Activated CD8-positive, alpha-beta T cell treated with anti-CD3 and anti-CD28 coated beads, Interleukin-2, amount 10 ng/mL, durations not matched to agents 7 days and 5 days (primary cell): Measurements from ENCODE around the gene GNG12. TPM values are rescaled to one million over a fixed set of nuclear protein-coding genes. Genes with fewer than 3 reads are reported as not detected.

Experiments
- ATAC-seq: fragments of 150-1000 bp; cut with Tn5 transposase; one replicate; pipeline ENCODE4 v1.10.0; 2021; ENCODE audit warnings: moderate library complexity
- CTCF ChIA-PET: fragments of 350-600 bp; sonication (Branson Sonifier 250); formaldehyde crosslinking; loops from one replicate; lab custom pipeline; 2021; ENCODE audit warnings: antibody characterized with exemption; lab: Charles Lee
- POLR2A ChIA-PET: fragments of 350-600 bp; sonication (Branson Sonifier 250); formaldehyde crosslinking; loops from one replicate; lab custom pipeline; 2021; ENCODE audit warnings: antibody characterized with exemption; lab: Charles Lee
- DNase-seq: peaks from one replicate; pipeline ENCODE4 v3.0.0-alpha.2; 2020
- H3K27ac Mint-ChIP-seq: one replicate; pipeline ENCODE4 v1.8.0; 2021; ENCODE audit warnings: mild to moderate bottlenecking, mixed read lengths
- H3K27me3 Mint-ChIP-seq: one replicate; pipeline ENCODE4 v1.8.0; 2021; ENCODE audit warnings: low read depth, mixed read lengths
- H3K36me3 Mint-ChIP-seq: one replicate; pipeline ENCODE4 v1.8.0; 2021; ENCODE audit warnings: low read depth, mixed read lengths
- H3K4me1 Mint-ChIP-seq: one replicate; pipeline ENCODE4 v1.8.0; 2021; ENCODE audit warnings: low read depth, mixed read lengths
- H3K4me3 Mint-ChIP-seq: one replicate; pipeline ENCODE4 v1.8.0; 2021; ENCODE audit warnings: mild to moderate bottlenecking, mixed read lengths
- H3K9me3 Mint-ChIP-seq: one replicate; pipeline ENCODE4 v1.8.0; 2022; ENCODE audit warnings: mixed read lengths; ENCODE audit not compliant: insufficient read depth
- total RNA-seq, 2 experiments: library from RNA; stranded (reverse); gene quantifications; one replicate each; pipeline ENCODE4 v1.2.3, GENCODE V29; 2021

The GNG12 gene
- total RNA-seq, 2 experiments from 2014 or later, result not detected

- no peak overlapping the region for H3K4me3 Mint-ChIP-seq
- ChIA-PET POLR2A (interaction anchor here (0.7 to 0.9 kb wide), 3 partner anchors 74 to 193 kb away, joined by 3 to 4 read pairs (median 3); partner anchors contain the start of gene GADD45A), CTCF (interaction anchor here (0.9 to 8.0 kb wide), 42 partner anchors 9 to 545 kb away, joined by 3 to 177 read pairs (median 7); partner anchors contain the start of gene GADD45A)
- no peak overlapping the region for H3K27ac Mint-ChIP-seq
- no peaks in the 10 kb centered on the region for H3K9me3 Mint-ChIP-seq
- ATAC-seq (no peak), DNase-seq (no peak)
- H3K36me3 Mint-ChIP-seq, result no peaks in the 10 kb centered on the region
- H3K27me3 Mint-ChIP-seq, result peaks cover 17% of the 10 kb centered on the region
- peaks cover 1% of the 10 kb centered on the region for H3K4me1 Mint-ChIP-seq
Observed at GRCh38 chr1:67759692-67760029, 73.6 kb downstream of the GNG12 start.

GRCh38 chr1:67759066-67759465 is 74.2 kb downstream of the GNG12 start:
- ATAC-seq (no peak), DNase-seq (no peak)
- Mint-ChIP-seq H3K27ac (no peak overlapping the region), H3K36me3 (no peaks in the 10 kb centered on the region), H3K4me1 (peaks cover 7% of the 10 kb centered on the region), H3K9me3 (no peaks in the 10 kb centered on the region), H3K27me3 (peaks cover 13% of the 10 kb centered on the region), H3K4me3 (no peak overlapping the region)
- POLR2A ChIA-PET, result interaction anchor here (0.6 kb wide), 1 partner anchor 197 kb away, joined by 3 read pairs; no protein-coding TSS in a partner anchor
- CTCF ChIA-PET, result interaction anchor here (1.0 to 8.0 kb wide), 20 partner anchors 10 to 256 kb away, joined by 3 to 177 read pairs (median 12); partner anchors contain the start of gene GADD45A

- ATAC-seq, result no peak
- H3K27ac Mint-ChIP-seq, result no peak overlapping the region
- POLR2A ChIA-PET, result no interaction called here
- CTCF ChIA-PET, result interaction anchor here (8.0 kb wide), 1 partner anchor 195 kb away, joined by 177 read pairs; no protein-coding TSS in a partner anchor
- H3K9me3 Mint-ChIP-seq, result no peaks in the 10 kb centered on the region
- H3K4me1 Mint-ChIP-seq, result peaks cover 11% of the 10 kb centered on the region
- no peak overlapping the region for H3K4me3 Mint-ChIP-seq
- no peaks in the 10 kb centered on the region for H3K36me3 Mint-ChIP-seq
- DNase-seq, result no peak
- peaks cover 2% of the 10 kb centered on the region for H3K27me3 Mint-ChIP-seq
Observed at GRCh38 chr1:67755619-67756018, 77.6 kb downstream of the GNG12 start.

- Mint-ChIP-seq H3K36me3 (no peaks in the 10 kb centered on the region), H3K4me1 (peaks cover 11% of the 10 kb centered on the region), H3K27me3 (peaks cover 2% of the 10 kb centered on the region), H3K4me3 (no peak overlapping the region), H3K9me3 (no peaks in the 10 kb centered on the region), H3K27ac (no peak overlapping the region)
- ATAC-seq, result no peak
- CTCF ChIA-PET, result interaction anchor here (8.0 kb wide), 1 partner anchor 194 kb away, joined by 177 read pairs; no protein-coding TSS in a partner anchor
- POLR2A ChIA-PET, result no interaction called here
- no peak for DNase-seq
Observed at GRCh38 chr1:67755160-67755559, 78.1 kb downstream of the GNG12 start.

GRCh38 chr1:67754526-67754920 is 78.7 kb downstream of the GNG12 start:
- ChIA-PET CTCF (interaction anchor here (0.8 to 8.0 kb wide), 4 partner anchors 11 to 222 kb away, joined by 3 to 177 read pairs (median 6); no protein-coding TSS in a partner anchor), POLR2A (interaction anchor here (0.6 kb wide), 1 partner anchor 366 kb away, joined by 3 read pairs; no protein-coding TSS in a partner anchor)
- H3K27me3 Mint-ChIP-seq, result peaks cover 6% of the 10 kb centered on the region
- H3K36me3 Mint-ChIP-seq, result no peaks in the 10 kb centered on the region
- ATAC-seq (no peak), DNase-seq (no peak)
- peaks cover 15% of the 10 kb centered on the region for H3K4me1 Mint-ChIP-seq
- no peak overlapping the region for H3K27ac Mint-ChIP-seq
- no peaks in the 10 kb centered on the region for H3K9me3 Mint-ChIP-seq
- no peak overlapping the region for H3K4me3 Mint-ChIP-seq

GRCh38 chr1:67753776-67754525 is 79.3 kb downstream of the GNG12 start:
- H3K4me3 Mint-ChIP-seq, result no peak overlapping the region
- no peak overlapping the region for H3K27ac Mint-ChIP-seq
- peak; percentile 30 for ATAC-seq
- peaks cover 16% of the 10 kb centered on the region for H3K4me1 Mint-ChIP-seq
- H3K36me3 Mint-ChIP-seq, result no peaks in the 10 kb centered on the region
- no peaks in the 10 kb centered on the region for H3K9me3 Mint-ChIP-seq
- no peak for DNase-seq
- ChIA-PET CTCF (interaction anchor here (0.8 to 1.5 kb wide), 4 partner anchors 11 to 221 kb away, joined by 3 to 6 read pairs (median 4); no protein-coding TSS in a partner anchor), POLR2A (interaction anchor here (0.6 kb wide), 1 partner anchor 366 kb away, joined by 3 read pairs; no protein-coding TSS in a partner anchor)
- H3K27me3 Mint-ChIP-seq, result peaks cover 6% of the 10 kb centered on the region

- Mint-ChIP-seq H3K27me3 (peaks cover 11% of the 10 kb centered on the region), H3K27ac (no peak overlapping the region), H3K9me3 (no peaks in the 10 kb centered on the region), H3K4me1 (peaks cover 25% of the 10 kb centered on the region), H3K4me3 (no peak overlapping the region), H3K36me3 (no peaks in the 10 kb centered on the region)
- POLR2A ChIA-PET, result no interaction called here
- CTCF ChIA-PET, result interaction anchor here (0.7 to 2.4 kb wide), 4 partner anchors 9 to 217 kb away, joined by 3 to 10 read pairs (median 6); no protein-coding TSS in a partner anchor
- DNase-seq, result no peak
- ATAC-seq, result no peak
Observed at GRCh38 chr1:67752306-67752705, 81.0 kb downstream of the GNG12 start.

- H3K4me1 Mint-ChIP-seq, result peaks cover 33% of the 10 kb centered on the region
- ATAC-seq (no peak), DNase-seq (no peak)
- no peak overlapping the region for H3K27ac Mint-ChIP-seq
- no peaks in the 10 kb centered on the region for H3K9me3 Mint-ChIP-seq
- POLR2A ChIA-PET, result no interaction called here
- CTCF ChIA-PET, result interaction anchor here (1.2 to 2.5 kb wide), 2 partner anchors 13 to 189 kb away, joined by 3 to 8 read pairs; no protein-coding TSS in a partner anchor
- no peak overlapping the region for H3K4me3 Mint-ChIP-seq
- H3K27me3 Mint-ChIP-seq, result peaks cover 11% of the 10 kb centered on the region
- H3K36me3 Mint-ChIP-seq, result no peaks in the 10 kb centered on the region
Observed at GRCh38 chr1:67750691-67751054, 82.6 kb downstream of the GNG12 start.

- Mint-ChIP-seq H3K4me3 (no peak overlapping the region), H3K9me3 (no peaks in the 10 kb centered on the region), H3K36me3 (no peaks in the 10 kb centered on the region), H3K27me3 (peaks cover 11% of the 10 kb centered on the region), H3K27ac (no peak overlapping the region), H3K4me1 (peaks cover 34% of the 10 kb centered on the region)
- ChIA-PET CTCF (interaction anchor here (1.2 to 2.5 kb wide), 2 partner anchors 13 to 189 kb away, joined by 3 to 8 read pairs; no protein-coding TSS in a partner anchor), POLR2A (no interaction called here)
- ATAC-seq, result no peak
- DNase-seq, result no peak
Observed at GRCh38 chr1:67749844-67750690, 83.2 kb downstream of the GNG12 start.

- no peak overlapping the region for H3K27ac Mint-ChIP-seq
- CTCF ChIA-PET, result interaction anchor here (2.5 kb wide), 1 partner anchor 188 kb away, joined by 8 read pairs; no protein-coding TSS in a partner anchor
Observed at GRCh38 chr1:67749263-67749843, 83.9 kb downstream of the GNG12 start.

GRCh38 chr1:67748630-67749029 is 84.6 kb downstream of the GNG12 start:
- peaks cover 23% of the 10 kb centered on the region for H3K4me1 Mint-ChIP-seq
- H3K9me3 Mint-ChIP-seq, result no peaks in the 10 kb centered on the region
- H3K36me3 Mint-ChIP-seq, result no peaks in the 10 kb centered on the region
- H3K4me3 Mint-ChIP-seq, result no peak overlapping the region
- POLR2A ChIA-PET, result no interaction called here
- no peak overlapping the region for H3K27ac Mint-ChIP-seq
- CTCF ChIA-PET, result no interaction called here
- no peak for ATAC-seq
- no peak for DNase-seq
- peaks cover 18% of the 10 kb centered on the region for H3K27me3 Mint-ChIP-seq

More at GRCh38 chr1:67749263-67749843, 83.9 kb downstream of the GNG12 start:
- ATAC-seq (no peak), DNase-seq (no peak)
- Mint-ChIP-seq H3K27me3 (peaks cover 16% of the 10 kb centered on the region), H3K36me3 (no peaks in the 10 kb centered on the region), H3K4me3 (no peak overlapping the region), H3K9me3 (no peaks in the 10 kb centered on the region), H3K4me1 (peaks cover 29% of the 10 kb centered on the region)
- POLR2A ChIA-PET, result no interaction called here
